ENCODE data around the gene CORO2B. TPM values are rescaled to one million over a fixed set of nuclear protein-coding genes. Genes with fewer than 3 reads are reported as not detected.

CORO2B gene
- total RNA-seq, 1 donor from 2014 or later: 1.0 TPM

DNA sequence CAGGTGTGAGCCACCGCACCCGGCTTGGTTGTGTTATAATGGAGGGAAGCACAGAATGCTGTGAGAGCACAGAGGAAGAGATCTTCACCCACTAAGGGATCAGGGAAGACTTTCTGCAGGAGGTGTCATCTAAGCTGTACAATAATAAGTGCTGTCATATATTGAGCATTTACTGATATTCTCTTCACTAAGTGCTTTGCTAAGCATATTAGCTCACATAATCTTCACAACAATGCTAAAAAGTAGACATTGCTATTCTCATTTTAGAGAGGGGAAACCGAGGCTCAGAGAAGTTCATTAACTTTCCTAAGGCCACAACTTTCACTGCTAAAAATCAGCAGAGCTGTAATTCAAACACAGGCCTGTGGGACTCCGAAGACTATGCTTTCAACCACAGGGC lies 115.3 kb downstream of the CORO2B start:
- H3K4me2 ChIP-seq: no peak overlapping the region
- H2AFZ ChIP-seq (replicated peaks): no peak overlapping the region
- DNase-seq (ENCODE audit: low spot score): no peak
- peaks cover 9% of the 10 kb centered on the region for H3K27me3 Mint-ChIP-seq (ENCODE audit: insufficient read depth, low read depth)
- H3K27me3 ChIP-seq: no peaks in the 10 kb centered on the region
- no peak overlapping the region for H3K27ac ChIP-seq
- H3K9me3 ChIP-seq (ENCODE audit: low read depth): no peaks in the 10 kb centered on the region
- no peaks in the 10 kb centered on the region for H4K20me1 ChIP-seq (ENCODE audit: low read depth)
- H3K27ac Mint-ChIP-seq: no peak overlapping the region
- H3K4me1 Mint-ChIP-seq: peaks cover 30% of the 10 kb centered on the region
- H3K4me3 ChIP-seq: no peak overlapping the region
- peaks cover 4% of the 10 kb centered on the region for H3F3A ChIP-seq (ENCODE audit: low read depth)
- no peaks in the 10 kb centered on the region for H3K36me3 ChIP-seq
- no peak for TF ChIP-seq EZH2 (IDR thresholded peaks at IDR 0.05)
- no peak for TF ChIP-seq EZH2phosphoT487 (IDR thresholded peaks at IDR 0.05)
- TF ChIP-seq, protein P1, sequence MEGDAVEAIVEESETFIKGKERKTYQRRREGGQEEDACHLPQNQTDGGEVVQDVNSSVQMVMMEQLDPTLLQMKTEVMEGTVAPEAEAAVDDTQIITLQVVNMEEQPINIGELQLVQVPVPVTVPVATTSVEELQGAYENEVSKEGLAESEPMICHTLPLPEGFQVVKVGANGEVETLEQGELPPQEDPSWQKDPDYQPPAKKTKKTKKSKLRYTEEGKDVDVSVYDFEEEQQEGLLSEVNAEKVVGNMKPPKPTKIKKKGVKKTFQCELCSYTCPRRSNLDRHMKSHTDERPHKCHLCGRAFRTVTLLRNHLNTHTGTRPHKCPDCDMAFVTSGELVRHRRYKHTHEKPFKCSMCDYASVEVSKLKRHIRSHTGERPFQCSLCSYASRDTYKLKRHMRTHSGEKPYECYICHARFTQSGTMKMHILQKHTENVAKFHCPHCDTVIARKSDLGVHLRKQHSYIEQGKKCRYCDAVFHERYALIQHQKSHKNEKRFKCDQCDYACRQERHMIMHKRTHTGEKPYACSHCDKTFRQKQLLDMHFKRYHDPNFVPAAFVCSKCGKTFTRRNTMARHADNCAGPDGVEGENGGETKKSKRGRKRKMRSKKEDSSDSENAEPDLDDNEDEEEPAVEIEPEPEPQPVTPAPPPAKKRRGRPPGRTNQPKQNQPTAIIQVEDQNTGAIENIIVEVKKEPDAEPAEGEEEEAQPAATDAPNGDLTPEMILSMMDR (IDR thresholded peaks at IDR 0.05): no peak
- no peaks in the 10 kb centered on the region for H3K9me3 Mint-ChIP-seq
- H3K4me3 Mint-ChIP-seq: no peak overlapping the region
- no peaks in the 10 kb centered on the region for H3K79me2 ChIP-seq (ENCODE audit: low read depth)
- H3K36me3 Mint-ChIP-seq: peaks cover 7% of the 10 kb centered on the region
- H3K9ac ChIP-seq: no peak overlapping the region
- peaks cover 11% of the 10 kb centered on the region for H3K4me1 ChIP-seq

DNA sequence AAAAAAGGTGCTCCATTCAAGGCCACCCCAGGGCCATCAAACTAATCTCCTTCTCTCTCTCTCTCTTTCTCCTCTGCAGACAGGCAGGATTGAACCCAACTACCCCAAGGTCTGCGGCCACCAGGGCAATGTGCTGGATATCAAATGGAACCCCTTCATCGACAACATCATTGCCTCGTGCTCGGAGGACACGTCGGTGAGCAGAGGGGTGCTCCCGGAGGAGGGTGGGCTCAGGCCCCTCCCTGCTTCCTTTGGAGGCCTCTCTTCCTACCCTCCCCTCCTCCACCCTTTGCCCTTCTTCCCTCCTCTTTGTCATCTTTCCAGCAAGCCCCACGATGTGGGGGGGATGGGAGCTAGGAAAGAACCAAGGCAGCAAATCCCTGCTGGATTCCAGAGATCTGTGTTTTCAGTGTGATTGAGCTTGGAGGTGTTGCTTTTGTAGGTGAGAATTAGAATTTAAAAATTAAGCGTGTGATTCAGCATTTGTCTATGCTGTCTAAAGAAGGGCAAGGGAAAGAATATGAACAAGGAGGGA lies 116.3 kb downstream of the CORO2B start:
- no peaks in the 10 kb centered on the region for H3K9me3 Mint-ChIP-seq
- H3K27me3 Mint-ChIP-seq (ENCODE audit: insufficient read depth, low read depth): peaks cover 9% of the 10 kb centered on the region
- no peaks in the 10 kb centered on the region for H3K36me3 ChIP-seq
- peaks cover 7% of the 10 kb centered on the region for H3K36me3 Mint-ChIP-seq
- no peaks in the 10 kb centered on the region for H3K9me3 ChIP-seq (ENCODE audit: low read depth)
- DNase-seq (ENCODE audit: low spot score): peak; percentile 34
- peaks cover 18% of the 10 kb centered on the region for H3K4me1 ChIP-seq
- H3K27ac Mint-ChIP-seq: peak overlapping the region; percentile 46
- H3K27me3 ChIP-seq: no peaks in the 10 kb centered on the region
- no peak overlapping the region for H3K4me3 Mint-ChIP-seq
- H4K20me1 ChIP-seq (ENCODE audit: low read depth): no peaks in the 10 kb centered on the region
- H2AFZ ChIP-seq (replicated peaks): peak overlapping the region; percentile 93
- peaks cover 6% of the 10 kb centered on the region for H3F3A ChIP-seq (ENCODE audit: low read depth)
- peaks cover 37% of the 10 kb centered on the region for H3K4me1 Mint-ChIP-seq
- H3K4me2 ChIP-seq: peak overlapping the region; percentile 41
- H3K9ac ChIP-seq: no peak overlapping the region
- no peak overlapping the region for H3K4me3 ChIP-seq
- H3K27ac ChIP-seq: no peak overlapping the region
- no peaks in the 10 kb centered on the region for H3K79me2 ChIP-seq (ENCODE audit: low read depth)
- TF ChIP-seq EZH2 (IDR thresholded peaks at IDR 0.05): no peak
- TF ChIP-seq, protein P1 (IDR thresholded peaks at IDR 0.05): no peak
- TF ChIP-seq EZH2phosphoT487 (IDR thresholded peaks at IDR 0.05): no peak

DNA sequence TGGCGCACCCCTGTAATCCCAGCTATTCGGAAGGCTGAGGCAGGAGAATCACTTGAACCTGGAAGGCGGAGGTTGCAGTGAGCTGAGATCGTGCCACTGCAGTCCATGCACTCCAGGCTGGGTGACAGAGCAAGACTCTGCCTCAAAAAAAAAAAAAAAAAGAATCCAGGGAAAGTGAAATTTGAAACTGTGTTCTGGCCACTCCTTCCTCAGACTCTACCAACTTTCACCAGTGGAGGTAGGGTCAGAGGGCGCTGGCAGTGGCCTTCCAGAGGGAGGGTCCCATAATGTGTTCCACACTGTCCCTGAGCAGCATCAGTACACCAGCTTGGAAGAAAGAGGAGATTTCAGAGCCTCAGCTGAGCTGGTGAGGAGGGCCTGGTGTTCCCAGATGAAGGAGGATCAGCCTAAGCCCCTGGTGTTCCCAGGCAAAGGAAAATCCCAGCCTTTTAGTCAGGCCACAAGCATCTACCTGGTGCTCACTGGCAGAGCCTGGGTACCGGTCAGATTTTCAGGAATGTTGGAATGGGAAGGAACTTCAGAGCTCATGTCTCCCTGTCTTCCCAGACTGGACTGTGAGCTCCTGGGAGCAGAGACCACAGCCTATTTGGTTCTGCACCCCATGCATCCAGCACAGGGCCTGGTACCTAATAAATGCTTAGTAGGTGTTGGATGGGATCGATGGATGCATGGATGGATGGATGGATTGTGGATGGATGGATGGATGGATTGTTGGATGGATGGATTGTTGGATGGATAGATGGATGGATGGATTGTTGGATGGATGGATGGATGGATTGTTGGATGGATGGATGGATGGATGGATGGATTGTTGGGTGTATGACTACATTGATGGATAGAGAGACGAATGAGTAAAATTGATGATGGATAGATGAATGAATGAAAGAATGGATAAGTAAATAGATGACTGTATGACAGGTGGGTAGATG lies 117.9 kb downstream of the CORO2B start:
- TF ChIP-seq EZH2 (IDR thresholded peaks at IDR 0.05): no peak
- TF ChIP-seq, protein P1 (IDR thresholded peaks at IDR 0.05): no peak
- no peak for TF ChIP-seq EZH2phosphoT487 (IDR thresholded peaks at IDR 0.05)
- Histone ChIP-seq H3K4me3 (no peak overlapping the region), H3K27ac (no peak overlapping the region), H3F3A (ENCODE audit: low read depth) (peaks cover 10% of the 10 kb centered on the region), H3K9ac (no peak overlapping the region), H3K4me2 (no peak overlapping the region), H3K4me1 (peaks cover 29% of the 10 kb centered on the region), H3K9me3 (ENCODE audit: low read depth) (no peaks in the 10 kb centered on the region), H3K36me3 (no peaks in the 10 kb centered on the region), H2AFZ (replicated peaks) (no peak overlapping the region), H3K27me3 (no peaks in the 10 kb centered on the region), H3K79me2 (ENCODE audit: low read depth) (no peaks in the 10 kb centered on the region), H4K20me1 (ENCODE audit: low read depth) (no peaks in the 10 kb centered on the region)
- Mint-ChIP-seq H3K4me1 (peaks cover 44% of the 10 kb centered on the region), H3K27me3 (ENCODE audit: insufficient read depth, low read depth) (peaks cover 9% of the 10 kb centered on the region), H3K36me3 (peaks cover 7% of the 10 kb centered on the region), H3K9me3 (no peaks in the 10 kb centered on the region), H3K27ac (peak overlapping the region; percentile 0), H3K4me3 (peak overlapping the region; percentile 1)
- DNase-seq (ENCODE audit: low spot score): no peak

All from neural progenitor cell (in vitro differentiated cells).